Measurements from ENCODE around the gene CMBL.
"Not testable (repeated sequence)": the region's sequence is repeated elsewhere in the genome, so short reads cannot be mapped to it uniquely, and the experiment has no call there.

CMBL gene

GRCh38 chr5:10291692-10292339 lies 15.9 kb downstream of the CMBL start:
- H3K9me3 ChIP-seq (ENCODE audit: control insufficient read depth in 2 of 2, low read length in 2 of 2): no peaks in the 10 kb centered on the region
- no peak overlapping the region for H3K9ac ChIP-seq (ENCODE audit: low read length in 2 of 2)

GRCh38 chr5:10290438-10290837 lies 17.3 kb downstream of the CMBL start:
- Histone ChIP-seq H3K9ac (ENCODE audit: low read length in 2 of 2) (no peak overlapping the region), H3K27ac (ENCODE audit: low read length) (no peak overlapping the region), H3K4me1 (ENCODE audit: control insufficient read depth, insufficient read depth, low read length) (no peaks in the 10 kb centered on the region), H3K36me3 (ENCODE audit: control insufficient read depth in 2 of 2, insufficient read depth in 2 of 2, low read length in 2 of 2) (peaks cover 10 to 12% of the 10 kb centered on the region in 2 donors), H3K27me3 (ENCODE audit: control insufficient read depth in 1 of 2, insufficient read depth in 2 of 2, low read length in 2 of 2) (no peaks in the 10 kb centered on the region), H3K4me3 (ENCODE audit: low read length in 2 of 2) (no peak overlapping the region), H3K9me3 (ENCODE audit: control insufficient read depth in 2 of 2, low read length in 2 of 2) (no peaks in the 10 kb centered on the region)

More at GRCh38 chr5:10291692-10292339, 15.9 kb downstream of the CMBL start:
- no peak overlapping the region for H3K4me3 ChIP-seq (ENCODE audit: low read length in 2 of 2)
- H3K4me1 ChIP-seq (ENCODE audit: control insufficient read depth, insufficient read depth, low read length): no peaks in the 10 kb centered on the region
- no peak overlapping the region for H3K27ac ChIP-seq (ENCODE audit: low read length)
- H3K36me3 ChIP-seq (ENCODE audit: control insufficient read depth in 2 of 2, insufficient read depth in 2 of 2, low read length in 2 of 2): peaks cover 7 to 10% of the 10 kb centered on the region in 2 donors
- no peaks in the 10 kb centered on the region for H3K27me3 ChIP-seq (ENCODE audit: control insufficient read depth in 1 of 2, insufficient read depth in 2 of 2, low read length in 2 of 2)

DNA sequence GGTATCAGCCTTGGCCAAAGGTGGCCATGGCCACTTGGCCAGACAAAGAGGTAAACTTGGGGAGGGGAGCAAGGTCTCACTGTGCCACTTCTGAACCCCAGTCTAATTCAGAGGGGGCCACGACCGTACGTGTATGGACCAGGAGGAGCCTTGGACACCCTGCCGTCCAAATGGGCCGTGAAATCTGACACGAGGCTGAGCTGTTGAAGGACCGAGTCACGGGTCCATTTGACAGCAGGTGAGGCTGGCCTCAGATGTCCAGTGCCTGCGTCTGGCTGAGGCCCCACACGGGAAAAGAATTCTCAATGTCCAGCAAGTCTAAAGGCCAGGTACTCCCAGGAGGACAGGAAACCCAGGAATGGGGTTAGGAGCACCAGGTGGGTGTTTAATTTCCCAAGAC lies 17.7 kb downstream of the CMBL start:
- no peaks in the 10 kb centered on the region for H3K4me1 ChIP-seq (ENCODE audit: control insufficient read depth, insufficient read depth, low read length)
- no peak overlapping the region for H3K4me3 ChIP-seq (ENCODE audit: low read length in 2 of 2)

GRCh38 chr5:10289353-10289752 lies 18.3 kb downstream of the CMBL start:
- H3K36me3 ChIP-seq (ENCODE audit: control insufficient read depth in 2 of 2, insufficient read depth in 2 of 2, low read length in 2 of 2): peaks cover 9 to 12% of the 10 kb centered on the region in 2 donors
- no peak overlapping the region for H3K27ac ChIP-seq (ENCODE audit: low read length)
- H3K4me3 ChIP-seq (ENCODE audit: low read length in 2 of 2): no peak overlapping the region
- H3K4me1 ChIP-seq (ENCODE audit: control insufficient read depth, insufficient read depth, low read length): no peaks in the 10 kb centered on the region
- H3K27me3 ChIP-seq (ENCODE audit: control insufficient read depth in 1 of 2, insufficient read depth in 2 of 2, low read length in 2 of 2): no peaks in the 10 kb centered on the region
- H3K9me3 ChIP-seq (ENCODE audit: control insufficient read depth in 2 of 2, low read length in 2 of 2): no peaks in the 10 kb centered on the region
- no peak overlapping the region for H3K9ac ChIP-seq (ENCODE audit: low read length in 2 of 2)

More for the DNA sequence above, 17.7 kb downstream of the CMBL start:
- H3K9ac ChIP-seq (ENCODE audit: low read length in 2 of 2): no peak overlapping the region
- no peaks in the 10 kb centered on the region for H3K27me3 ChIP-seq (ENCODE audit: control insufficient read depth in 1 of 2, insufficient read depth in 2 of 2, low read length in 2 of 2)
- no peaks in the 10 kb centered on the region for H3K9me3 ChIP-seq (ENCODE audit: control insufficient read depth in 2 of 2, low read length in 2 of 2)
- H3K36me3 ChIP-seq (ENCODE audit: control insufficient read depth in 2 of 2, insufficient read depth in 2 of 2, low read length in 2 of 2): peaks cover 9 to 12% of the 10 kb centered on the region in 2 donors
- no peak overlapping the region for H3K27ac ChIP-seq (ENCODE audit: low read length)

- Histone ChIP-seq H3K9ac (ENCODE audit: low read length in 2 of 2) (no peak overlapping the region), H3K27ac (ENCODE audit: low read length) (no peak overlapping the region), H3K4me3 (ENCODE audit: low read length in 2 of 2) (no peak overlapping the region)
Measured at GRCh38 chr5:10288592-10289219, 19.0 kb downstream of the CMBL start.

GRCh38 chr5:10286862-10287227 lies 20.9 kb downstream of the CMBL start:
- H3K9me3 ChIP-seq (ENCODE audit: control insufficient read depth in 2 of 2, low read length in 2 of 2): no peaks in the 10 kb centered on the region
- no peaks in the 10 kb centered on the region for H3K27me3 ChIP-seq (ENCODE audit: control insufficient read depth in 1 of 2, insufficient read depth in 2 of 2, low read length in 2 of 2)
- H3K4me3 ChIP-seq (ENCODE audit: low read length in 2 of 2): no peak overlapping the region
- H3K27ac ChIP-seq (ENCODE audit: low read length): no peak overlapping the region
- H3K36me3 ChIP-seq (ENCODE audit: control insufficient read depth in 2 of 2, insufficient read depth in 2 of 2, low read length in 2 of 2): peaks cover 9 to 12% of the 10 kb centered on the region in 2 donors
- peaks cover 5% of the 10 kb centered on the region for H3K4me1 ChIP-seq (ENCODE audit: control insufficient read depth, insufficient read depth, low read length)
- H3K9ac ChIP-seq (ENCODE audit: low read length in 2 of 2): no peak overlapping the region

More at GRCh38 chr5:10288592-10289219, 19.0 kb downstream of the CMBL start:
- H3K9me3 ChIP-seq (ENCODE audit: control insufficient read depth in 2 of 2, low read length in 2 of 2): no peaks in the 10 kb centered on the region
- no peaks in the 10 kb centered on the region for H3K27me3 ChIP-seq (ENCODE audit: control insufficient read depth in 1 of 2, insufficient read depth in 2 of 2, low read length in 2 of 2)
- H3K36me3 ChIP-seq (ENCODE audit: control insufficient read depth in 2 of 2, insufficient read depth in 2 of 2, low read length in 2 of 2): peaks cover 9 to 12% of the 10 kb centered on the region in 2 donors
- H3K4me1 ChIP-seq (ENCODE audit: control insufficient read depth, insufficient read depth, low read length): peaks cover 4% of the 10 kb centered on the region

GRCh38 chr5:10286162-10286861 lies 21.4 kb downstream of the CMBL start:
- no peak overlapping the region for H3K4me3 ChIP-seq (ENCODE audit: low read length in 2 of 2)

GRCh38 chr5:10285362-10285761 lies 22.3 kb downstream of the CMBL start:
- H3K27me3 ChIP-seq (ENCODE audit: control insufficient read depth in 1 of 2, insufficient read depth in 2 of 2, low read length in 2 of 2); H3K9ac ChIP-seq (ENCODE audit: low read length in 2 of 2); H3K9me3 ChIP-seq (ENCODE audit: control insufficient read depth in 2 of 2, low read length in 2 of 2); H3K4me3 ChIP-seq (ENCODE audit: low read length in 2 of 2); H3K27ac ChIP-seq (ENCODE audit: low read length); H3K4me1 ChIP-seq (ENCODE audit: control insufficient read depth, insufficient read depth, low read length): not testable (repeated sequence)
- H3K36me3 ChIP-seq (ENCODE audit: control insufficient read depth in 2 of 2, insufficient read depth in 2 of 2, low read length in 2 of 2): peaks cover 11 to 13% of the 10 kb centered on the region in 2 donors

More at GRCh38 chr5:10286162-10286861, 21.4 kb downstream of the CMBL start:
- Histone ChIP-seq H3K9me3 (ENCODE audit: control insufficient read depth in 2 of 2, low read length in 2 of 2) (no peaks in the 10 kb centered on the region), H3K36me3 (ENCODE audit: control insufficient read depth in 2 of 2, insufficient read depth in 2 of 2, low read length in 2 of 2) (peaks cover 11 to 12% of the 10 kb centered on the region in 2 donors), H3K9ac (ENCODE audit: low read length in 2 of 2) (no peak overlapping the region), H3K27me3 (ENCODE audit: control insufficient read depth in 1 of 2, insufficient read depth in 2 of 2, low read length in 2 of 2) (no peaks in the 10 kb centered on the region), H3K4me1 (ENCODE audit: control insufficient read depth, insufficient read depth, low read length) (peaks cover 5% of the 10 kb centered on the region), H3K27ac (ENCODE audit: low read length) (no peak overlapping the region)

GRCh38 chr5:10283927-10284635 lies 23.6 kb downstream of the CMBL start:
- Histone ChIP-seq H3K9ac (ENCODE audit: low read length in 2 of 2) (no peak overlapping the region), H3K27me3 (ENCODE audit: control insufficient read depth in 1 of 2, insufficient read depth in 2 of 2, low read length in 2 of 2) (no peaks in the 10 kb centered on the region), H3K4me1 (ENCODE audit: control insufficient read depth, insufficient read depth, low read length) (peaks cover 5% of the 10 kb centered on the region), H3K9me3 (ENCODE audit: control insufficient read depth in 2 of 2, low read length in 2 of 2) (no peaks in the 10 kb centered on the region), H3K36me3 (ENCODE audit: control insufficient read depth in 2 of 2, insufficient read depth in 2 of 2, low read length in 2 of 2) (peaks cover 8 to 11% of the 10 kb centered on the region in 2 donors), H3K4me3 (ENCODE audit: low read length in 2 of 2) (no peak overlapping the region), H3K27ac (ENCODE audit: low read length) (no peak overlapping the region)

DNA sequence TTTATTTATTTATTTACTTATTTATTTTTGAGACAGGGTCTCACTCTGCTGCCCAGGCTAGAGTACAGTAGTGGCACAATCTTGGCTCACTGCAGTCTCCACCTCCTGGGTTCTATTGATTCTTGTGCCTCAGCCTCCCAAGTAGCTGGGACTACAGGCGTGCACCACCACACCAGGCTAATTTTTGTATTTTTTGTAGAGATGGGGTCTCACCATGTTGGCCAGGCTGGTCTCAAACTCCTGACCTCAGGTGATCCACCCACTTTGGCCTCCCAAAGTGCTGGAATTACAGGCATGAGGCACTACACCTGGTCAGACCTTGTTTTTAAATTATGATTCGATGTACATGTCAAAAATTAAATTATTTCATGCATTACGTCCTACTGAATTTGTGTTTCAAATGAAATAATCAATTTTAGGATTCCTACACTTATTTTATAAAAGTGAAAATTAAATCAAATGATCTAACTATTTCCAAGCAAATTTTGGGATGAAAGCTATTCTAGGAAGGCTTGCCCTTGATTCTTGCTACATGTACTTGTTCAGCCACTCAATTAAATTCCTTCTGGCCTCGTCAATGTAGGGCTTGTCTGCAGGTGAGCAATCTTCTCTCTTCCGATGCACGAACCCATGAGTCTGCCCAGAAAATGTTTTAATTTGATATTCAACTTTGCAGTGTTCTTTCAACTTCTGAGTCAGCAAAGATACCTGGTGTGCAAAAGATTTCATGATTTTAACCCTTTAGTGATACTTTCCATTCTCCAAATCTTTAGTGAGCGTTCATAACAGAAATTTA lies 27.6 kb downstream of the CMBL start:
- Histone ChIP-seq H3K27ac (ENCODE audit: low read length) (no peak overlapping the region), H3K36me3 (ENCODE audit: control insufficient read depth in 2 of 2, insufficient read depth in 2 of 2, low read length in 2 of 2) (peaks cover 3 to 6% of the 10 kb centered on the region in 2 donors), H3K27me3 (ENCODE audit: control insufficient read depth in 1 of 2, insufficient read depth in 2 of 2, low read length in 2 of 2) (no peaks in the 10 kb centered on the region), H3K9me3 (ENCODE audit: control insufficient read depth in 2 of 2, low read length in 2 of 2) (no peaks in the 10 kb centered on the region), H3K4me3 (ENCODE audit: low read length in 2 of 2) (no peak overlapping the region), H3K9ac (ENCODE audit: low read length in 2 of 2) (no peak overlapping the region), H3K4me1 (ENCODE audit: control insufficient read depth, insufficient read depth, low read length) (peaks cover 5% of the 10 kb centered on the region)
